ENCODE measurements around the gene AUTS2.

The AUTS2 gene

DNA sequence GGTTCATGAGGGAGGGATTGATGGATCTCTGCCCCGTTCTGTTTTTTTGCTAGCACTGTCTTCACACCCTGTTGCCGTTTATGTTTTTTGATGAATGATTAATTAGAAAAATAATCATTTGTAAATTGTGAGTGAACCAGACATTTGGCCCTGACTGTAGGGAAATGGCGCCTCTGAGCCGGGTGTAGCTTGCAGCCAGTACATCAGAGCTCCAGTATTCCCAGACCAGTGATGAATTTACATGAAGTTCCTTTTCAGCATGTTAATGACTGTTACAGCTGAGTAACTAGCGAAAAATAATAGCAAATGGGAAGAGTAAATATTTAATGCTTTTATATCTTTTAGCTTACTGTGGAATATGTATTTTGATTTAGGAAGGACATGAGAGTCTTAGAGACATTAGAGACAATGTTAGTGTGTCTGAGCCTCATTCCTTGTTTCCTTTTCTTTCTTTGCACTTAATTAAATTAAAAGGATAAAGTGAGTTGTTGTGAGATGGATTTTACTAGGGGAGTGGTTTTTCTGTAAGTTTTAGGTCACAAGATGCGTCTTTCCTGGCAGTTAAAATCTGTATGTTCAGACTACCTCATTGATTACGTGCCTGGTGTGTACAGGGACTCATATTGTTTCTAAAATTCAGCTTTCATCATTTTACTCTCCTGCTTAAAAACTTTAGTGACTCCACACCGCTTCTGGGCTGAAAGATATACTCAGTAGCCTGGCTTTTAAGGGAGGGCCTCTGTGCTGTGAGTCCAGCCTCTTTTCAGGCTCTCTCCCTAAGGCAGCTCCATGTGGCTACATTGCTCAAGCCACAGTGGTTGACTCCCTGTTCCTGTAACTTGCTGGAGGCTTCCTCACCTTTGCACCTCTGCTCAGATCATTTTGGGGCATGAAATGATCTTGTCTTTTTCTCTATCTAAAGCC lies 86.4 kb downstream of the AUTS2 start:
- H3K9me3 ChIP-seq (ENCODE audit: severe bottlenecking): peaks cover 3% of the 10 kb centered on the region
- no peak overlapping the region for H3K27ac ChIP-seq (ENCODE audit: poor library complexity, severe bottlenecking)
- no peak for TF ChIP-seq CTCF (IDR thresholded peaks at IDR 0.05; ENCODE audit: poor library complexity, severe bottlenecking)
- ATAC-seq (ENCODE audit: low read depth) (no peak), DNase-seq (ENCODE audit: low spot score) (no peak)
- H3K4me3 ChIP-seq (ENCODE audit: severe bottlenecking): no peak overlapping the region
- no peaks in the 10 kb centered on the region for H3K27me3 ChIP-seq (ENCODE audit: insufficient read depth, poor library complexity, severe bottlenecking)
- H3K36me3 ChIP-seq (ENCODE audit: low read depth): no peaks in the 10 kb centered on the region
- H3K4me1 ChIP-seq (ENCODE audit: insufficient read depth, poor library complexity, severe bottlenecking): no peaks in the 10 kb centered on the region

- no peak for DNase-seq (ENCODE audit: low spot score)
- Histone ChIP-seq H3K4me1 (ENCODE audit: insufficient read depth, poor library complexity, severe bottlenecking) (no peaks in the 10 kb centered on the region), H3K36me3 (ENCODE audit: low read depth) (no peaks in the 10 kb centered on the region), H3K27ac (ENCODE audit: poor library complexity, severe bottlenecking) (no peak overlapping the region), H3K27me3 (ENCODE audit: insufficient read depth, poor library complexity, severe bottlenecking) (no peaks in the 10 kb centered on the region), H3K9me3 (ENCODE audit: severe bottlenecking) (peaks cover 3% of the 10 kb centered on the region), H3K4me3 (ENCODE audit: severe bottlenecking) (no peak overlapping the region)
- no peak for ATAC-seq (ENCODE audit: low read depth)
- no peak for TF ChIP-seq CTCF (IDR thresholded peaks at IDR 0.05; ENCODE audit: poor library complexity, severe bottlenecking)
Measured at GRCh38 chr7:69685293-69685631, 87.0 kb downstream of the AUTS2 start.

GRCh38 chr7:69686366-69686765 lies 88.1 kb downstream of the AUTS2 start:
- peaks cover 3% of the 10 kb centered on the region for H3K9me3 ChIP-seq (ENCODE audit: severe bottlenecking)
- DNase-seq (ENCODE audit: low spot score) (no peak), ATAC-seq (ENCODE audit: low read depth) (no peak)
- TF ChIP-seq CTCF (IDR thresholded peaks at IDR 0.05; ENCODE audit: poor library complexity, severe bottlenecking): no peak
- H3K27ac ChIP-seq (ENCODE audit: poor library complexity, severe bottlenecking): no peak overlapping the region
- H3K4me3 ChIP-seq (ENCODE audit: severe bottlenecking): no peak overlapping the region
- no peaks in the 10 kb centered on the region for H3K27me3 ChIP-seq (ENCODE audit: insufficient read depth, poor library complexity, severe bottlenecking)
- H3K4me1 ChIP-seq (ENCODE audit: insufficient read depth, poor library complexity, severe bottlenecking): no peaks in the 10 kb centered on the region
- no peaks in the 10 kb centered on the region for H3K36me3 ChIP-seq (ENCODE audit: low read depth)

DNA sequence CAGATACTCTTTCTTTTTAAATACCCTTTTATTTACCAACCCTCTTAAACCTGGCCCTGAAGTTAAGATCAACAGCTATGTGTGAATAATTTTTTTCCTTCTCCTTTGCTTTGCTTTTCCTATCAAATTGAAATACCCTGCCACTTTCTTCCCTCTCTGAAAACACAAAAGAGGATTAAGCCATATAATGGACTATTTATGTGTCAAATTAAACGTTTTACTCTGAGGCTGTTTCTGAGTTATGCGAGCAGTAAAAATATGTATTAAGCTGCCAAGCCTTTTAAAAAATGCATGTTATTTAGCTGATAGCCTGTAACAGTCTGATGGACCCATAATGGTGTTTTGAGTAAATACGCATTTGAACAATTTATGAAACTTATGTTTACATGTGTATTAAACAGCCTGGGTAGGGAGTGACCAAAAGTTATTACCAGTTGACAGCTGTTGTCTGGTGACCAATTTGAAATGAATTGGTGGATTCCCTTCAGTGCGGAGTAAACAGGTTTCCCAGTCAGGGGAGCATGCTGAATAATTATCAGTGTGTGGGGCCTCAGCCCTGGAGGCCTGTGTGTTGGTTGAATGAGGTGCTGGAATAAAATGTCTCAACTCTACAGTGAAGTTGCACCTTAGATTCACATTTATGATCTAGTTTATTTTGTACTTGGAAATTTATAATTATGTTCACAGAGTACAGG lies 89.6 kb downstream of the AUTS2 start:
- ATAC-seq (ENCODE audit: low read depth) (no peak), DNase-seq (ENCODE audit: low spot score) (no peak)
- H3K4me1 ChIP-seq (ENCODE audit: insufficient read depth, poor library complexity, severe bottlenecking): no peaks in the 10 kb centered on the region
- H3K27ac ChIP-seq (ENCODE audit: poor library complexity, severe bottlenecking): no peak overlapping the region
- H3K27me3 ChIP-seq (ENCODE audit: insufficient read depth, poor library complexity, severe bottlenecking): no peaks in the 10 kb centered on the region
- H3K9me3 ChIP-seq (ENCODE audit: severe bottlenecking): no peaks in the 10 kb centered on the region
- no peak for TF ChIP-seq CTCF (IDR thresholded peaks at IDR 0.05; ENCODE audit: poor library complexity, severe bottlenecking)
- H3K4me3 ChIP-seq (ENCODE audit: severe bottlenecking): no peak overlapping the region
- H3K36me3 ChIP-seq (ENCODE audit: low read depth): no peaks in the 10 kb centered on the region

GRCh38 chr7:69690329-69690728 lies 92.1 kb downstream of the AUTS2 start:
- Histone ChIP-seq H3K27me3 (ENCODE audit: insufficient read depth, poor library complexity, severe bottlenecking) (no peaks in the 10 kb centered on the region), H3K4me1 (ENCODE audit: insufficient read depth, poor library complexity, severe bottlenecking) (no peaks in the 10 kb centered on the region), H3K36me3 (ENCODE audit: low read depth) (no peaks in the 10 kb centered on the region), H3K9me3 (ENCODE audit: severe bottlenecking) (no peaks in the 10 kb centered on the region), H3K4me3 (ENCODE audit: severe bottlenecking) (no peak overlapping the region), H3K27ac (ENCODE audit: poor library complexity, severe bottlenecking) (no peak overlapping the region)
- ATAC-seq (ENCODE audit: low read depth) (no peak), DNase-seq (ENCODE audit: low spot score) (no peak)
- TF ChIP-seq CTCF (IDR thresholded peaks at IDR 0.05; ENCODE audit: poor library complexity, severe bottlenecking): no peak
